SK-N-SH treated with all-trans-retinoic acid at 6 μM for 48 hours (cell line): Measurements from ENCODE around the gene PLEKHN1.

Experiments
- BACH2 ChIP-seq: fragments of 250-450 bp; sonication (Bioruptor Pico); IDR thresholded peaks from 2 replicates; pipeline ENCODE4 v1.9.0; 2021; ENCODE audit warnings: mild to moderate bottlenecking, borderline replicate concordance
- GLIS3 ChIP-seq: fragments of 250-450 bp; sonication (Bioruptor Pico); IDR thresholded peaks from 2 replicates; pipeline ENCODE4 v1.5.0; 2020; ENCODE audit warnings: mild to moderate bottlenecking, moderate library complexity
- OSR1 ChIP-seq: fragments of 250-450 bp; sonication (Bioruptor Pico); IDR thresholded peaks from 2 replicates; pipeline ENCODE4 v1.8.0; 2022; ENCODE audit warnings: moderate library complexity, mild to moderate bottlenecking, inconsistent platforms
- TOX ChIP-seq: fragments of 250-450 bp; sonication (Bioruptor Pico); IDR thresholded peaks from 2 replicates; pipeline ENCODE4 v1.8.0; 2021; ENCODE audit warnings: mild to moderate bottlenecking, moderate library complexity, borderline replicate concordance
- ZC3H10 ChIP-seq: fragments of 250-450 bp; sonication (Bioruptor Pico); IDR thresholded peaks from 2 replicates; pipeline ENCODE4 v1.5.1; 2021; ENCODE audit warnings: mild to moderate bottlenecking, moderate library complexity
- TF ChIP-seq, protein P1 (sequence below): fragments of 250-450 bp; sonication (Bioruptor Pico); IDR thresholded peaks from 2 replicates; pipeline ENCODE4 v1.5.1; 2020; ENCODE audit warnings: low read depth, mild to moderate bottlenecking, moderate library complexity

DNA sequence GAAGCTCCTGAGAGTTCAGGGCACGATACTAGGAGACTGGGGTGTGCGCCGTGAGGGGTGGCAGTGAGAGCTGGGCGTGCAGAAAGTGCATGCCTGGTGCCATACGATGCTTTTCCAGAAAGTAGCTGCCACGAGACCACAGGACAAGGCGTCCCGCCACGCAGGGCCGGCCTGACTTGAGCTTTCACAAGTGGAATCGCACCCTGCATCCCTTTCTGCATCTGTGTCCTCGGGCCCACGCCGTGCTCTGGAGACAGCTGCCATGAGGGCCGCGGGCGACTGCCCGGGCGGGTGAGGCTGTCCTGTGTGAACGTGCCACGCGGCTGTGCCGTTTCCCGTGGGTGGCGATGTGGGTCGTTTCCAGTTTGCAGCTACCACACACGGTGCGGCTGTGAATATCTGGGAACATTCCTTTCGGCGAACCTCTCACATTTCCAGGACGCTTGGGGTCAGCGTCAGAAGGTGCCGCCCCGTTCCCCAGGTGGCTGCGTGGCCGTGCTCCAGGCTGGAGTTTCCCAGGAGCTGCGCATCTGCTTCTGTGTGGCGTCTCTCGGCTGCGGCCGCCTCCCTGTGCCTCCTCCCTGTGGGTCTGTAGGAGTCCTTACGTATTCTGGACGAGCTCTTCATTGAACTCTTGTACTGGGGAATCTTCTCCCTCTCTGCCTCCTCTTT lies 16.6 kb downstream of the PLEKHN1 start:
- TF ChIP-seq OSR1 (CRISPR knock-in tag) (no peak), GLIS3 (no peak), TOX (CRISPR knock-in tag) (no peak), BACH2 (CRISPR knock-in tag) (no peak), ZC3H10 (no peak)
- TF ChIP-seq, protein P1, sequence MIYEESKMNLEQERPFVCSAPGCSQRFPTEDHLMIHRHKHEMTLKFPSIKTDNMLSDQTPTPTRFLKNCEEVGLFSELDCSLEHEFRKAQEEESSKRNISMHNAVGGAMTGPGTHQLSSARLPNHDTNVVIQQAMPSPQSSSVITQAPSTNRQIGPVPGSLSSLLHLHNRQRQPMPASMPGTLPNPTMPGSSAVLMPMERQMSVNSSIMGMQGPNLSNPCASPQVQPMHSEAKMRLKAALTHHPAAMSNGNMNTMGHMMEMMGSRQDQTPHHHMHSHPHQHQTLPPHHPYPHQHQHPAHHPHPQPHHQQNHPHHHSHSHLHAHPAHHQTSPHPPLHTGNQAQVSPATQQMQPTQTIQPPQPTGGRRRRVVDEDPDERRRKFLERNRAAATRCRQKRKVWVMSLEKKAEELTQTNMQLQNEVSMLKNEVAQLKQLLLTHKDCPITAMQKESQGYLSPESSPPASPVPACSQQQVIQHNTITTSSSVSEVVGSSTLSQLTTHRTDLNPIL, result no peak
